Measurements from ENCODE around the gene PDE8B.

Gene PDE8B

DNA sequence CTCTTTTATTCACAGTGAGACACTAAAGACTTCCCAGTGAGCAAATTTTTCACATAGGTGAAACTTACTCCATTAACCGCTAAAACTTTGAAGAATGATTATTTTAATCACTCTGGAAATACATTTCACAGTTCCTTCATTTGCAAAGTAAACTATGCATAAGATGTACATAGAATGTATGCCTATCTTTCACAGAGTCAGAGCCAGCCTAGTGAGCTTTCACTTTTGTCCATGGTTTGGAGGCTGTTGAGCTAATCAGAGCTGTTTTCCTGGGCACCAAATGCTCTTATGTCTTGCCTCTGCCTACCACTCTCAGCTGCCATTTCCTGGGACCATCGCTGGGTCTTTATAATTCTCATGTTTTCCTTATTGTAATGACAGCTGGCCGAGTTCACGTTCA, 67.3 kb downstream of the PDE8B start:
- TF ChIP-seq, protein P1, sequence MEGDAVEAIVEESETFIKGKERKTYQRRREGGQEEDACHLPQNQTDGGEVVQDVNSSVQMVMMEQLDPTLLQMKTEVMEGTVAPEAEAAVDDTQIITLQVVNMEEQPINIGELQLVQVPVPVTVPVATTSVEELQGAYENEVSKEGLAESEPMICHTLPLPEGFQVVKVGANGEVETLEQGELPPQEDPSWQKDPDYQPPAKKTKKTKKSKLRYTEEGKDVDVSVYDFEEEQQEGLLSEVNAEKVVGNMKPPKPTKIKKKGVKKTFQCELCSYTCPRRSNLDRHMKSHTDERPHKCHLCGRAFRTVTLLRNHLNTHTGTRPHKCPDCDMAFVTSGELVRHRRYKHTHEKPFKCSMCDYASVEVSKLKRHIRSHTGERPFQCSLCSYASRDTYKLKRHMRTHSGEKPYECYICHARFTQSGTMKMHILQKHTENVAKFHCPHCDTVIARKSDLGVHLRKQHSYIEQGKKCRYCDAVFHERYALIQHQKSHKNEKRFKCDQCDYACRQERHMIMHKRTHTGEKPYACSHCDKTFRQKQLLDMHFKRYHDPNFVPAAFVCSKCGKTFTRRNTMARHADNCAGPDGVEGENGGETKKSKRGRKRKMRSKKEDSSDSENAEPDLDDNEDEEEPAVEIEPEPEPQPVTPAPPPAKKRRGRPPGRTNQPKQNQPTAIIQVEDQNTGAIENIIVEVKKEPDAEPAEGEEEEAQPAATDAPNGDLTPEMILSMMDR (IDR thresholded peaks at IDR 0.05; ENCODE audit: borderline replicate concordance, control extremely low read depth, extremely low read depth, insufficient read depth, missing control alignments): no peak
- in situ Hi-C loops (cut with MboI; ENCODE audit: low sequenced_read_pairs, unreplicated experiment): no loop called here
- DNase-seq (ENCODE audit: low spot score): no peak

DNA sequence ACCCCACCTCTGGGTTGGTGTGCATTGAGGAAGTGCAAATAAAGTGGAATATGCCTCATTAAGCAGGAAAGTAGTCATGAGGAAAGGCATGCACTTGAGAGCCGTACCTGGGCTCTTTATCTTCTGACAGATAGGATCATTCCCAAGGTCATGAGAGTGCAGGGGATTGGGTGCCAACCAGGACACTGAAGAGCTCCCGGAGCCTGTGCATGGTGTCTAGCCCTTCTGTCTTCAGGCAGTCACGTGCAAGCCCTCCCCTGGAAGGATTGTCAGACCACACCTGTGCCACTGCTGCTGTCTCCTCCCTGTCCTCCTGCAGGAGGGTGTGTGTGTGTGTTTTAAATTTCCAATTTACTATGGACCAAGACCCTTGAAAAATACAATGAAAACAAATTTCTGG, 69.6 kb downstream of the PDE8B start:
- DNase-seq (ENCODE audit: low spot score): no peak
- TF ChIP-seq, protein P1 (IDR thresholded peaks at IDR 0.05; ENCODE audit: borderline replicate concordance, control extremely low read depth, extremely low read depth, insufficient read depth, missing control alignments): no peak
- in situ Hi-C loops (cut with MboI; ENCODE audit: low sequenced_read_pairs, unreplicated experiment): no loop called here

DNA sequence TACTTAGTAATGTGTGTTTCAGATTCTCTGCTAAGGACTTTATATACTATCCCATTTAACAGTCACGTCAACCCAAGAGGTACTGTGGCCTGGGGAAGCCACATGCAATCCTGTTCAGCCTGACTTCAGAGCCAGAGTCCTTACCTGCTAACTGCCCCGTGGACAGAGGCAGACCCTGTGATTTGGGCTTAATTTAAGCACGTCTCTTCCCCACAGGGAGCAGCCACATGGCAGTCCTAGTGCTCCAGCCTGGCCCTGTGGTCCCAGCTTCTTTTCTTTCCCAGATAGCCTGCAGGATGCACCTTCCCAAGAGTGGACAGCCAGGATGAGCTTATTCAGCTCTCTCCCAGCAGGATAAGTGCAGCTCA, 71.5 kb downstream of the PDE8B start:
- TF ChIP-seq, protein P1 (IDR thresholded peaks at IDR 0.05; ENCODE audit: borderline replicate concordance, control extremely low read depth, extremely low read depth, insufficient read depth, missing control alignments): no peak
- no peak for DNase-seq (ENCODE audit: low spot score)
- in situ Hi-C loops (cut with MboI; ENCODE audit: low sequenced_read_pairs, unreplicated experiment): no loop called here

DNA sequence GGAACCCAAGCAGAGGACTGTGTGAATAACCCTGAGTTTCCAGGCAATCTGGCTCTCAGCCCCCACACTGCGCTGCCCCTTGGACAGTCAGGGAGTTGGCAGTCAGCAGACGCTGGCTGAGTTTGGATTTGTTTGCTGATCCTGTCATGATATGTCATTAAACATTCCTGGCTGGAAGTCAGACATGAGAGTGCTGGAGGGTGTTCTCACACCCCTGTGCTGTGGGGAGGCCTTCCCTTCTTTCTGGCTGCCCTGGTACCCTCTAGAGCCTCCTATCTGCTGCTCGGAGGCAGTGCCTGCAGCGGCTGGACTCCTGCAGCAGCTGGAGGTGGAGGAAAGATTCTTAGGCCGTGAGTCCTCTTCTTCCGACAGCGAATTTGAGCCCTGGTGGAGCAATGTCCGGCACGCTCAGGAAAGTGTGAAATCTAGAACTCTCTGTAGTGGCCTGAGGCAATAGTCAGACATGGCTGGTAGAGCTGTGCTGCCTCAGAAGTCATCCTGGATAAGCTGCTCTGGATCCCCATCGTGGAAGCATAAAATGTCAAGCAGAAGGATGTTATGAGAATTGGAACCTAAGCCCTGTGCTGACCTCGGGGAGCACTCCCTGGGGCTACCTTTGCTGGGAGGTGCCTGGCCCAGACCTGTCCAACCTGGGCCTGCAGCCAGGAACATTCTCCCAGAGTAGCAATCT, 72.0 kb downstream of the PDE8B start:
- in situ Hi-C loops (cut with MboI; ENCODE audit: low sequenced_read_pairs, unreplicated experiment): no loop called here
- TF ChIP-seq, protein P1 (IDR thresholded peaks at IDR 0.05; ENCODE audit: borderline replicate concordance, control extremely low read depth, extremely low read depth, insufficient read depth, missing control alignments): no peak
- no peak for DNase-seq (ENCODE audit: low spot score)

DNA sequence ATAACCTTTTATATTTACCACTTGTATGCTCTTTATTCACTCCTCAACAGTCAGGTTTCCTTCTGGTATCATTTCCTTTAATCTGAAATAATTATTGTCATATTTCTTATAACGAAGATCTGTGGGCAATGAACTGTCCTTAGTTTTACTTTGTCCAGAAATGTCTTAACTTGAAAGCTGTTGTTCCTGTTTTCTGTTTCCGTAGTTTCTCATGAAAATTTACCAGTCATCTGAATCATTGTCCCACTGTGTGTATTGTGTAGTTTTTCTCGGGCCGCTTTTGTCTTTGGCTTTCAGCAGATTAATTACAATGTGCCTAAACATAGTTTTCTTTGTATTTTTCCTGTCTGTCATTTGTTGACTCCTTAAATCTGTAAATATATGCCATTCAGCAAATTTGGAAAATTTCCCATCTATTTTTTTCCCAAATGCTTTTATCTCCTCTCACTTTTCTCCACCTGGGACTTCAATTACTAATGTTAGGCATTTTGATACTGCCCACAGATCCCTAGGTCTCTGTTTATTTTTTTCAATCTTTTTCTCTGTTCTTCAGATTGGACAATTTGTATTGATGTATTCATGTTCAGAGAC, 74.9 kb downstream of the PDE8B start:
- TF ChIP-seq, protein P1 (IDR thresholded peaks at IDR 0.05; ENCODE audit: borderline replicate concordance, control extremely low read depth, extremely low read depth, insufficient read depth, missing control alignments): no peak
- in situ Hi-C loops (cut with MboI; ENCODE audit: low sequenced_read_pairs, unreplicated experiment): no loop called here
- no peak for DNase-seq (ENCODE audit: low spot score)

DNA sequence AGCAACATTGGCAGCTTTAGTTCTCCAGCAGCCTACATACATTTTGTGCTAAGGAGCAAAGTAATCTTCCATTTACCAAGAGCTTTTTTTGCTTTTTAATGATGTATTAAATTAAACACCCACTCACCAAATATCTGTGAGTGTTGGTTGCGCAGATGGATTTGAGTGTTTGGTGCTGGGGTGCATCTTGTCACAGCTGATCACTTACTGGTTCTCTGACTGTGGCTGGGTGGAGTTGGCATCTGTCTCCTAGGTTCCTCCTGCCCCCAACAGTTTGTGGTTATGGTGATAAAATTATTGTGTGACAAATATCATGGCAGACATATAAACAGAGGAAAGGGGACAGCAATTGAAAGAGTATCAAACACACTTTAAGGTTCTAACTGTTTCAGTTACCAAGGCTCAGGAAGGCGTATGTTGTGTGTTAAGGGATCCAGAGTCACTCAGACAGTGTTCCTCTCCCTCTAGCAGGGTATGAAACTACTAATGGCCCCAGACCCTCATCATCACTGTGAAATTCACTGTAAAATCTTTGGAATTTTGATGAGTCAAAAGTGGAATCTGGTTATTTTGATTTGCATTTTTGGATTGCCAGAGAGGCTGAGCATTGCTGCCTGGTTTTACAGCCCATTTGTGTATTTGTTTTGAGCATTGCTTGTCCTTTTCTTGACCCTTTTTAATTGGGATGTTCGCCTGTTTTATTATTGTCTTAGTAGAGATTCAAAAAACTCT, 81.7 kb downstream of the PDE8B start:
- TF ChIP-seq, protein P1 (IDR thresholded peaks at IDR 0.05; ENCODE audit: borderline replicate concordance, control extremely low read depth, extremely low read depth, insufficient read depth, missing control alignments): no peak
- no peak for DNase-seq (ENCODE audit: low spot score)

More for the DNA sequence above, 81.7 kb downstream of the PDE8B start:
- in situ Hi-C loops (cut with MboI; ENCODE audit: low sequenced_read_pairs, unreplicated experiment): no loop called here
